Loucy (cell line): Measurements from ENCODE around the gene SCRN3.

Experiments used
- H2AFZ ChIP-seq: fragments of 200-600 bp; sonication (generic); 2 replicates; pipeline ENCODE4 v1.6.0; 2016; ENCODE audit warnings: antibody characterized with exemption, mild to moderate bottlenecking, low read length, moderate library complexity
- H3F3A ChIP-seq: fragments of 200-600 bp; 2 replicates; pipeline ENCODE4 v1.6.0; 2016; ENCODE audit warnings: antibody characterized with exemption, low read depth, mild to moderate bottlenecking
- H3K27me3 ChIP-seq: fragments of 200-600 bp; sonication (generic); 2 replicates; pipeline ENCODE4 v1.6.1; 2014; ENCODE audit warnings: low read length, mild to moderate bottlenecking; ENCODE audit not compliant: insufficient read depth, poor library complexity, severe bottlenecking
- H3K36me3 ChIP-seq: fragments of 200-600 bp; sonication (generic); 2 replicates; pipeline ENCODE4 v1.6.1; 2016; ENCODE audit warnings: low read length; ENCODE audit not compliant: insufficient read depth
- H3K4me1 ChIP-seq: fragments of 200-600 bp; sonication (generic); 2 replicates; pipeline ENCODE4 v1.5.1; 2014; ENCODE audit warnings: low read length, mild to moderate bottlenecking; ENCODE audit not compliant: insufficient read depth, poor library complexity, severe bottlenecking
- H3K4me2 ChIP-seq: fragments of 200-600 bp; sonication (generic); 2 replicates; pipeline ENCODE4 v1.6.0; 2014; ENCODE audit warnings: antibody characterized with exemption, low read length, low read depth, mild to moderate bottlenecking; ENCODE audit not compliant: poor library complexity, severe bottlenecking
- H3K4me3 ChIP-seq: fragments of 200-600 bp; sonication (generic); 2 replicates; pipeline ENCODE4 v1.5.1; 2014; ENCODE audit warnings: low read length, mild to moderate bottlenecking, mixed read lengths; ENCODE audit not compliant: poor library complexity, severe bottlenecking
- H3K79me2 ChIP-seq: fragments of 200-600 bp; sonication (generic); 2 replicates; pipeline ENCODE4 v1.6.1; 2014; ENCODE audit warnings: low read length; ENCODE audit not compliant: insufficient read depth
- H3K9ac ChIP-seq: fragments of 200-600 bp; sonication (generic); 2 replicates; pipeline ENCODE4 v1.6.0; 2014; ENCODE audit warnings: mild to moderate bottlenecking, low read depth, low read length, moderate library complexity; ENCODE audit not compliant: poor library complexity, severe bottlenecking
- H3K9me2 ChIP-seq: fragments of 200-600 bp; sonication (generic); replicated peaks from 2 replicates; pipeline ENCODE4 v1.6.1; 2016; ENCODE audit warnings: low read depth, low read length, mixed read lengths
- H3K9me3 ChIP-seq: fragments of 200-600 bp; sonication (generic); 2 replicates; pipeline ENCODE4 v1.6.1; 2014; ENCODE audit warnings: mild to moderate bottlenecking, antibody characterized with exemption, low read length, low read depth; ENCODE audit not compliant: insufficient read depth
- H4K20me1 ChIP-seq: fragments of 200-600 bp; sonication (generic); 2 replicates; pipeline ENCODE4 v1.6.0; 2014; ENCODE audit warnings: antibody characterized with exemption, low read length, mild to moderate bottlenecking; ENCODE audit not compliant: insufficient read depth, poor library complexity, severe bottlenecking
- CTCF ChIP-seq: fragments of 200-600 bp; sonication (generic); conservative IDR thresholded peaks from 2 replicates; pipeline ENCODE4 v1.5.1; 2014; ENCODE audit warnings: mild to moderate bottlenecking, antibody characterized with exemption, low read length
- EZH2phosphoT487 ChIP-seq: fragments of 200-600 bp; IDR thresholded peaks from 2 replicates; pipeline ENCODE4 v1.6.1; 2018; ENCODE audit warnings: antibody characterized with exemption, mild to moderate bottlenecking, moderate library complexity, borderline replicate concordance

SCRN3 gene

DNA sequence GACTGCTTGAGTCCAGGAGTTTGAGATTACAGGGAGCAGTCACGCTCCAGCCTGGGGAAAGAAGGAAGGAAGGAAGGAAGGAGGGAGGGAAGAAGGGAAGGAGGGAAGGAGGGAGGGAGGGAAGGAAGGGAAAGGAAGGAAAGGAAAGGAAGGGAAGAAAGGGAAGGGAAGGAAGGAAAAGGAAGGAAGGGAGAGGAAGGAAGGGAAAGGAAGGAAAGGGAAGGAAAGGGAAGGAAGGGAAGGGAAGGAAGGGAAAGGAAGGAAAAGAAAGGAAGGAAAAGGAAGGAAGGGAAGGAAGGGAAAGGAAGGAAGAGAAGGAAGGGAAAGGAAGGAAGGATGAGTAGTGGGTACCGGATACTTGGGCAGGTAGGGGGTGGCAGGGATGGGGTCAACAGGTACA is 59.0 kb downstream of the SCRN3 start:
- Histone ChIP-seq H3K27me3 (no peaks in the 10 kb centered on the region), H4K20me1 (no peaks in the 10 kb centered on the region), H3K36me3 (no peaks in the 10 kb centered on the region), H3F3A (no peaks in the 10 kb centered on the region), H3K9me3 (no peaks in the 10 kb centered on the region), H3K4me3 (no peak overlapping the region), H3K79me2 (no peaks in the 10 kb centered on the region), H3K4me2 (no peak overlapping the region), H3K9ac (no peak overlapping the region), H2AFZ (no peak overlapping the region), H3K9me2 (no peaks in the 10 kb centered on the region), H3K4me1 (no peaks in the 10 kb centered on the region)
- TF ChIP-seq EZH2phosphoT487 (no peak), CTCF (no peak)

- Histone ChIP-seq H3K9ac (no peak overlapping the region), H3K36me3 (no peaks in the 10 kb centered on the region), H4K20me1 (no peaks in the 10 kb centered on the region), H3K79me2 (no peaks in the 10 kb centered on the region), H3K9me2 (no peaks in the 10 kb centered on the region), H3K4me1 (no peaks in the 10 kb centered on the region), H3F3A (no peaks in the 10 kb centered on the region), H3K4me2 (no peak overlapping the region), H3K4me3 (no peak overlapping the region), H2AFZ (no peak overlapping the region), H3K9me3 (no peaks in the 10 kb centered on the region), H3K27me3 (no peaks in the 10 kb centered on the region)
- TF ChIP-seq CTCF = no peak
- no peak for TF ChIP-seq EZH2phosphoT487
Measured at GRCh38 chr2:174461221-174461620, 65.7 kb downstream of the SCRN3 start.

DNA sequence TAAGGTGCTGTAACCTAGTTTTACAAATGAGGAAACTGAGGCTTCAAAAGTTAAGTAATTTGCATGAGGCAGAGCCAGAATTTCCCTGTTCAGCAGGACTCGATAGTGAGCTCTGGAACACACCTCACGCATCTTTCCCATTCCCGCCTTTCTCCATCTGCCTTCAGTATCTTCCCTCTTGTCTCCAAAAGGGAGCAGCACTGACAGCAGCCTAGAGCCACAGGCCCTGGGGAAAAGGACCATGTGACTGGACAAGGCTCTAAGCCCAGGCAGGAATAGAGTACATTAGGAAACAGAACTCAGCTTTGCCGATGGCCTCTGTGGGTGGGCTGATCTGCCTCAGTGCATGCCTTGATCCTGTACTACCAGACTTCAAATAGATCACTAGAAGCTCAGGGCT is 69.8 kb downstream of the SCRN3 start:
- Histone ChIP-seq H3K79me2 (no peaks in the 10 kb centered on the region), H3K9me2 (no peaks in the 10 kb centered on the region), H3F3A (no peaks in the 10 kb centered on the region), H3K4me2 (no peak overlapping the region), H2AFZ (no peak overlapping the region), H3K27me3 (no peaks in the 10 kb centered on the region), H3K9me3 (no peaks in the 10 kb centered on the region), H3K4me1 (no peaks in the 10 kb centered on the region), H4K20me1 (no peaks in the 10 kb centered on the region), H3K36me3 (no peaks in the 10 kb centered on the region), H3K4me3 (no peak overlapping the region), H3K9ac (no peak overlapping the region)
- TF ChIP-seq CTCF (no peak), EZH2phosphoT487 (no peak)
